Gastrocnemius medialis (tissue), 4 donors: Measurements from ENCODE around the gene PKMYT1.

ENCODE experiments used
- POLR2A ChIP-seq, 2 donors: fragments of 450-650 bp; IDR thresholded peaks; one replicate each; pipeline ENCODE4 v1.6.1; 2017; ENCODE audit warnings: antibody characterized with exemption in 2 of 2, mild to moderate bottlenecking in 2 of 2, moderate library complexity in 2 of 2
- TF ChIP-seq, protein P1 (sequence below), 5 experiments: fragments of 450-650 bp in 3 of 5; fragments of 200-600 bp in 2 of 5; sonication (generic) in 2 of 5; IDR thresholded peaks in 4 of 5; conservative IDR thresholded peaks in 1 of 5; 1 replicate in 4 of 5; 2 replicates in 1 of 5; pipeline ENCODE4 v1.5.1; 2016 to 2019; ENCODE audit warnings: antibody characterized with exemption in 5 of 5, mild to moderate bottlenecking in 3 of 5, moderate library complexity in 3 of 5

DNA sequence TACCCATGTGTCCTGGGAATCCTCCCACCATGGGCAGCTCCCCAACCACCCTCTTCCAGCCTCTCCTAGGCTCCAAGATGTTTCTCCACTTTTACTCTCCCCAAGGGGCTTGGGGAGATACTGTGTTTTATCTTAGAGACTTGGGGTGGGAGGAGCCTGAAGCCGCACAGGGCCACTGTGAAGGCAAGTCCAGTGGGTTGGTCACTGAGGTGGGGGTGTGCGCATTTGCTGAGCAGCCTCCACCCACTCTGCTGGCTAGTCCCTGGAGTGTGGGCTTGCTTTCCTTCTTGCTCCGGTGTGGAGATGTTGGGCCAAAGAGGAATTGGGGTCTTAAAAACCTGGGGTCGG lies 28.4 kb upstream of the PKMYT1 start:
- TF ChIP-seq, protein P1, sequence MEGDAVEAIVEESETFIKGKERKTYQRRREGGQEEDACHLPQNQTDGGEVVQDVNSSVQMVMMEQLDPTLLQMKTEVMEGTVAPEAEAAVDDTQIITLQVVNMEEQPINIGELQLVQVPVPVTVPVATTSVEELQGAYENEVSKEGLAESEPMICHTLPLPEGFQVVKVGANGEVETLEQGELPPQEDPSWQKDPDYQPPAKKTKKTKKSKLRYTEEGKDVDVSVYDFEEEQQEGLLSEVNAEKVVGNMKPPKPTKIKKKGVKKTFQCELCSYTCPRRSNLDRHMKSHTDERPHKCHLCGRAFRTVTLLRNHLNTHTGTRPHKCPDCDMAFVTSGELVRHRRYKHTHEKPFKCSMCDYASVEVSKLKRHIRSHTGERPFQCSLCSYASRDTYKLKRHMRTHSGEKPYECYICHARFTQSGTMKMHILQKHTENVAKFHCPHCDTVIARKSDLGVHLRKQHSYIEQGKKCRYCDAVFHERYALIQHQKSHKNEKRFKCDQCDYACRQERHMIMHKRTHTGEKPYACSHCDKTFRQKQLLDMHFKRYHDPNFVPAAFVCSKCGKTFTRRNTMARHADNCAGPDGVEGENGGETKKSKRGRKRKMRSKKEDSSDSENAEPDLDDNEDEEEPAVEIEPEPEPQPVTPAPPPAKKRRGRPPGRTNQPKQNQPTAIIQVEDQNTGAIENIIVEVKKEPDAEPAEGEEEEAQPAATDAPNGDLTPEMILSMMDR (IDR thresholded peaks at IDR 0.05 in 4 of 5, conservative IDR thresholded peaks at IDR 0.05 in 1 of 5) = no peak
- TF ChIP-seq POLR2A (IDR thresholded peaks at IDR 0.05) = no peak
